HG03280 (cell line): ENCODE results near the gene KCTD13.
A peak's percentile ranks its signal among the peaks of the same experiment; 100 is the strongest.
"Not testable (repeated sequence)": the region's sequence is repeated elsewhere in the genome, so short reads cannot be mapped to it uniquely, and the experiment has no call there.

Experiments
- ATAC-seq: cut with Tn5 transposase; IDR thresholded peaks from one replicate; pipeline ENCODE4 v1.9.1; 2021; ENCODE audit warnings: mild to moderate bottlenecking, moderate library complexity; ENCODE audit not compliant: unreplicated experiment

Gene KCTD13

GRCh38 chr16:29908719-29909220 is 17.3 kb downstream of the KCTD13 start:
- no peak for ATAC-seq

DNA sequence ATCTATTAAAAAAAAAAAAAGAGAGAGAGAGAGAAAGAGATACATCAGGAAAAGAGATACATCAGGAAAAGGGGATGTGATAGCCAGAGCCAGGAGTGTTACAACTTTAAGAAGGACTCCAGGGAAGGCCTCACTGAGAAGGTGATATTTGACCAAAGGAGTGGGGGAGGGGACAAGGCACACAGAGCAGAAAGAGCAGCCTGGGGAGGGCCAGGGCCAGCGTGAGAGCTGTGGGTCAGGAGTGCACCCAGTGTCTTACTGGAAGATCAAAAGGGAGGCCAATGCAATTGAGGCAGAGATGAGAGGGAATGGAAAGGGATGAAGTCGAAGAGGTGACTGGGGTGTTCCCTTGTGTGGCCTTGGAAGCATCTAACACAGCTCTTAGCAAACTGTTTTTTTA is 18.1 kb downstream of the KCTD13 start:
- ATAC-seq: no peak

- ATAC-seq: no peak
Measured at GRCh38 chr16:29906520-29907244, 19.3 kb downstream of the KCTD13 start.

DNA sequence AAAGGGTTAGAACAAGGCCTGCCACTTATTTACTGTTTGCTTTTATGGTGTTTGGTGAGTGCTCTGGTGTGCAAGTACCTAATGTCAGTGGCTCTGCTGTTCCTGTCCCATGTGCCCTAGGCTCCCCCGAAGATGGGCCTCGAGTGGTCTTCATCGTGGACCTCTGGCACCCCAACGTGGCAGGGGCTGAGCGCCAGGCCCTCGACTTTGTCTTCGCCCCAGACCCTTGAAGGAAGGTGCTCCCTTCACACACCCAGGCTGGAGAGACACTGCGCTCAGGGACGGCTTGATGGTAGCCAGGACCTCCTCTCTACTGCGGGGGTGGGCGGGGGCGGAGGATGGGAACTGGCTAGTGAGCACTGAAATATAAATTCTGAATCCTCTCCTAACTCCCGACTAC is 20.4 kb downstream of the KCTD13 start:
- ATAC-seq: no peak

DNA sequence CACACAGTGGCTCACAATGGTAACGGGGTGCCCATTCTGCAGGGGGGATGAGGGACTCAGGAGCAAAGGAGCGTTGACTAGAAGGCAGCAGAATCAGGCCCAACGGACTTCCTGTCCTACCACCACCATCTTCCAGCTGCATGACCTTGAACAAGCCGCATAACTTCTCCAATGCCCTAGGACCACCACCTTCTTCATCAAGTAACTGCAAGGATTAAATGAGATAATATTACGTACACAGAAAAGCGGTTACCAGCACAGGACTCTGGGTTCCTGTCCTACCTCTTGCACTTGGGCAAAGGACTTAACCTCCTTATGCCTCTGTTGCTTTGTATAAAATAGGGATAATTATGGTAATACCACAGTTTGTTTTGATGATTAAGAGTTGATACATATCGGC is 21.1 kb downstream of the KCTD13 start:
- ATAC-seq: no peak

DNA sequence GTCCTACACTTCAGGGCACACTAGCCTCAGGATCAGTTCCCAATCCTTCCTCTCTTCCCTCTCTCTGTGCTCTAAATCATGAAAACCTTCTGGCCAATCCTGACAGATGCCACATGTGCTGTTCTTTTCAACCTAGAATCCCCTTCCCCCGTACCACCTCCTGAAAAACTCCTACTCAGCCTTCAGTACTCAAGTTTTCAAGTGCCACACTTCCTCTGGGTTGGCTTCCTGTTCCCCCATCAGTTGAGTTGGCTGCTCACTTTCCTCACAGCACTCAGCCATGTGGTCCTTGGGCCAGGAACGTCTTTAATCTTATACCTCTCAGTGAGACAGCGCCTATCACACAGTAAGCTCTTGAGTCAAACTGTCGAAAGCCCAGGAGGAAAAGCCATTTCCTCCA is 22.4 kb downstream of the KCTD13 start:
- ATAC-seq: no peak

DNA sequence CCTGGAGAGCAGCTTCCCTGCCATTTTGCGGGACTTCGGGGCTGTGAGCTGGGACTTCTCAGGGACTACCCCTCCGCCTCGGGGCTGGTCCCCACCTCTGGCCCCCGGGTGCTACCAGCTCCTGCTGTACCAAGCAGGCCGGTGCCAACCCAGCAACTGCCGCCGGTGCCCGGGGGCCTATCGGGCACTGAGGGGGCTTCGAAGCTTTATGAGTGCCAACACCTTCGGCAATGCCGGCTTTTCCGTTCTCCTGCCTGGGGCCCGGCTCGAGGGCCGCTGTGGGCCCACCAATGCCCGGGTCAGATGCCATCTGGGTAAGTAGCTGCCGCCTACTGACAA is 24.4 kb downstream of the KCTD13 start:
- no peak for ATAC-seq

- ATAC-seq: no peak
Measured at GRCh38 chr16:29900888-29901606, 25.0 kb downstream of the KCTD13 start.

DNA sequence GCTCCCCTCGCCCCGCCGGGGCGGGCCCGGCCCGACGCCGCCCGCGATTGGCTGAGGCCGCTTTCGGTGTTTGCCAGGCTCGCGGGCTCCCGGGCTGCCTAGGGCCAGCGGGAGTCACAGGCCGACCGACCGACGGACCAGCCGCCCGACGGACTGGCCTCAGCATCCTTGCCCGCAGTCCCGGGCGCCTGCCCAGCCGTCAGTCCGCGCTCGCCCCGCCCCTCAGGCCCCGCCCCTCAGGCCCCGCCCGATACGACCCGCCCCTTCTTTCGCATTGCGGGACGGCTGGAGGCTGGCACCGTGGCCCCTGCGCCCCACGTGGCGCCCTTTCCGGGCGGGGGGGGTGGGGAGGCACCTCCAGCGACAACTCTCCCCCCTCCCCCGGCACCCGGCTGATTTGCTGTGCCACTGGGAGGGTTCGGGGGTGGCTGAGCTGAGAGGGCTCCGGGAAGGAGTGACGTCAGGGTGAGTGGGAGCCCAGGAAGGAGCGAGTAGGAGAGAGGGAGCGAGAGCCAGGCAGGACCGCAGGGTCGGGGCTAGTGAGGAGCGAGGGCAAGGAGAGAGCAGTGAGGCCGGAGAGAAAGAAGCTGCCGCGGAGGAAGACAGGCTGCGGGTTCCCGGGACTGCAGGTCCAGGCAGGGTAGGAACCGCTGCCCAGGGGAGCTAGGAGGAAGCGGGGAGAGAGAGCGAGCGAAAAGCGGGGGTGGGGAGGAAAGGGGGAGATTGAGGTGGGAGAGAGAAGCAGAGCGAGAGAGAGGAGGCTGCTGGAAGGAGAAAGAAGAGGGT is 25.7 kb downstream of the KCTD13 start, which contains the start of gene ASPHD1:
ASPHD1 (plus strand) TSS at position 387 of the 786 bp plus-strand sequence. CDS start 484 bp downstream, outside the sequence.
- ATAC-seq: peak; percentile 57

DNA sequence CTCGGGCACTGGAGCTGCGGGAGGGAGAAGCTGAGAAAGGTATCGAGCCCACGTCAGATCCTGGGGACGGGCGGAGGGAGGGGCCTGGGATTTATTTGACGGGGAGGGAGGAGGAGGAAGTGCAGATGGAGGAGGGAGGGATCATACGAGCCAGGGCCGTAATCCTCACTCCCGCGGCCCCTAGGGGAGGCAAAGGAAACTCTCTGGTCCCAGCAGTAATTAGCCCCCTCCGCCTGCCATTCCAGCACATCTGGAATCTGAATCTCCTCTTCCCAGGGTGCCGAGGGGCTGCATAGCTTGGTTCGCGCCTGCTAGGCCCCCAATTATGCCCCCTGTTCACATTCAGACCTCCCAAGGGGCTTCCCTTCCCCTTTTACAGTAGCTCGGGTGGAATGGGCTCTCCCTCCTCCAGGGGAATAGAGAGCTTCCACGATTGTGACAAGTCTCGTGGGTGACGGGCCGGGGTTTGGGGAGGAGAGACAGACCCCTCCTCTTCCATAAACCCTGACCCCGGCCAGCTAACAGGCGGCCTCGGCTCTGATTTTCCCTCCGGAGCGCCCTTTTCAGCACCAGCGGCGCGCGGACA is 26.4 kb downstream of the KCTD13 start, which contains the start of gene SEZ6L2:
SEZ6L2 (minus strand) TSS at position 35 of the 586 bp plus-strand sequence. CDS start 531 bp downstream, outside the sequence.
- no peak for ATAC-seq

DNA sequence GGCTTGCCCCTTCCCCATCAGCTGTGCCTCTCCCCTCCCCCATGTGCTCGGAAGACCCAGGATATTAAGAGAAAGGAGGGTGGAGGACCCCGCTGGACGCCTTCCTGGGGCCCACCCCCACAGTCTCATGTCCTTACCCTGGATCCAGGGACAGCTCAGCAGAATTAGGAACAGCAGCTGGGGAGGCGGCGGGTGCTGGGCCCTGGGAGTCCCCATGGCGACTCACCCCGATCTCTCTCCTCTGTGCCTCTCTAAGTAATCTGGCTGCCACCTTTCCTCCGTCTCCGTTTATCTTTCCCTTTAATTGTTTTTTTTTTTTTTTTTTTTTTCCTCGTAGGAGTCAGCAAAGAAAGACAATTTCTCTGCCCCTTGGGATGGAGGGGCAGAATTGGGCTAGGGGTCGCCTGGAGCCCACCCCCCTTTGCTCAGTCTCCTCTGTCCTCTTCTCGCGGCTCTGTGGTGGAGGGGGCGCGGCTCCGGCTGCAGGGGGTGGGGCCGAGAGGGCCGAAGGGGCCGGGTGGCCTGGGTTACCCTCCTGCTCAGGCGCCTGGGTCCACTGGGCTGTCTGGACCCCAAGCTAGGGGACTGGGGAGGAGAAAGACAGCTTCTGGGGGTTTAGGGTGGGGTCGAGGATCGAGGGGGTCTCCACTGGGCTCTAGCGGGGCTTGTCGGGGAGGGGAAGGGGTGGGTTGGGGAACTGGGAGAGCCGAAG is 27.1 kb downstream of the KCTD13 start:
- ATAC-seq: no peak

- no peak for ATAC-seq
Measured at GRCh38 chr16:29898135-29898803, 27.8 kb downstream of the KCTD13 start.

DNA sequence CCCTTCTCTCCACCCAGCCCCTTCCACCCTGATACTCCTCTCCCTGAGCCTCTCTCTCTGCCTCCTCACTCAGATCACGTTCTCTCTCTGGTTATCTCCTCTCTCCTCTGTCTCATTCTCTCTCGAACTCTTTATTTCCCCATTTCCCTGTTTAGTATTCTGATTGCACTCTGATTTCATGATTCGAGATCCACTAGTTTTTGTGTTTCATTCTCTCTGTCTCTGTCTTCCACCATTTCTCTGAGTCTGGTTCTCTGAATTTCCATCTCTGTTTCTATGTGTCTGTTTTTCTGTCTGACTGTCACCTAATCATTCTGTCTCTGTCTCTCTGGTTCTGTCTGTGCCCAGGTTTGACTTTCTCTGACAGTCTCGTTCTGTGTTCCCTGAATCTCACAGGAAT is 28.7 kb downstream of the KCTD13 start:
- ATAC-seq: no peak

GRCh38 chr16:29896841-29897240 is 29.2 kb downstream of the KCTD13 start:
- ATAC-seq: no peak

GRCh38 chr16:29894352-29894751 is 31.7 kb downstream of the KCTD13 start:
- no peak for ATAC-seq

DNA sequence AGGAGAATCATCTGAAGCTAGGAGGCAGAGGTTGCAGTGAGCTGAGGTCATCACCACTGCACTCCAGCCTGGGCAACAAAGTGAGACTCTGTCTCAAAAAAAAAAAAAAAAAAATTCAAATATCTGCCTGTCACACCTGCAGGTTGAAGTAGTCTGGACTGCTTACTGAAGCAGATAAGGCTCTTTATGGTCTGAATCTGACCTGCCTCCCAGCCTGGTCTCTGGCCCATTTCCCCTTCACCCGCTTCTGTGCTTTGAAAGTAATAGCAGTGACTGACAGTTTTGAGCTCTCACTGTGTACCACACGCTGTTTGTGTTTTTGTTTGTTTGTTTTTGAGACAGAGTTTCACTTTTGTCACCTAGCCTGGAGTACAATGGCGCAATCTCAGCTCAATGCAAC is 32.5 kb downstream of the KCTD13 start:
- no peak for ATAC-seq

GRCh38 chr16:29892458-29892813 is 33.6 kb downstream of the KCTD13 start:
- ATAC-seq: no peak

GRCh38 chr16:29891525-29892457 is 34.2 kb downstream of the KCTD13 start:
- no peak for ATAC-seq

DNA sequence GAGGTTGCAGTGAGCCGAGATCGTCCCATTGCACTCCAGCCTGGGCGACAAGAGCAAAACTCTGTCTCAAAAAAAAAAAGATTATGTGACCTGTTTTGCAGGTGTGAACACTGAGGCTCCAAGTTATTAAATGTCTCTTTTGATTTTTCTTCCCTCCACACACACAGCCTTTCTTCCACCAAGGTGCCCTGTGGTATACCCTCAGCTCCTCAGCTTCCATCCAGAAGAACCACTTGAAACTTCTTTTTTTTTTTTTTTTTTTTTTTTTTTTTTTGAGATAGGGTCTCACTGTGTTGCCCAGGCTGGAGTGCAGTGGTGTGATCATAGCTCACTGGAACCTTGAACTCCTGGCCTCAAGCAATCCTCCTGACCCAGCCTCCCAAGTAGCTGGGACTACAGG is 36.7 kb downstream of the KCTD13 start:
- ATAC-seq: not testable (repeated sequence)
